Memory B cell (primary cell): ENCODE measurements around the gene ZNF625.
"Not testable (repeated sequence)": the region's sequence is repeated elsewhere in the genome, so short reads cannot be mapped to it uniquely, and the experiment has no call there.

Experiments used
- ATAC-seq: fragments of 150-1000 bp; cut with Tn5 transposase; 2 replicates; pipeline ENCODE4 v1.10.0; 2021; ENCODE audit warnings: low read depth, mild to moderate bottlenecking, moderate library complexity
- DNase-seq, 2 donors: peaks; one replicate each; pipeline ENCODE4 v3.0.0; 2022; ENCODE audit warnings: low spot score in 2 of 2
- H3K27ac Mint-ChIP-seq: one replicate; pipeline ENCODE4 v1.8.0; 2022; ENCODE audit warnings: mild to moderate bottlenecking, moderate library complexity, mixed read lengths
- H3K27me3 Mint-ChIP-seq: one replicate; pipeline ENCODE4 v1.8.0; 2022; ENCODE audit warnings: mixed read lengths
- H3K36me3 Mint-ChIP-seq: one replicate; pipeline ENCODE4 v1.8.0; 2022; ENCODE audit warnings: mild to moderate bottlenecking, mixed read lengths
- H3K4me1 Mint-ChIP-seq: one replicate; pipeline ENCODE4 v1.8.0; 2022; ENCODE audit warnings: mixed read lengths
- H3K4me3 Mint-ChIP-seq: one replicate; pipeline ENCODE4 v1.8.0; 2022; ENCODE audit warnings: mild to moderate bottlenecking, moderate library complexity, mixed read lengths
- H3K9me3 Mint-ChIP-seq: one replicate; pipeline ENCODE4 v1.8.0; 2022; ENCODE audit warnings: mixed read lengths

ZNF625 gene

DNA sequence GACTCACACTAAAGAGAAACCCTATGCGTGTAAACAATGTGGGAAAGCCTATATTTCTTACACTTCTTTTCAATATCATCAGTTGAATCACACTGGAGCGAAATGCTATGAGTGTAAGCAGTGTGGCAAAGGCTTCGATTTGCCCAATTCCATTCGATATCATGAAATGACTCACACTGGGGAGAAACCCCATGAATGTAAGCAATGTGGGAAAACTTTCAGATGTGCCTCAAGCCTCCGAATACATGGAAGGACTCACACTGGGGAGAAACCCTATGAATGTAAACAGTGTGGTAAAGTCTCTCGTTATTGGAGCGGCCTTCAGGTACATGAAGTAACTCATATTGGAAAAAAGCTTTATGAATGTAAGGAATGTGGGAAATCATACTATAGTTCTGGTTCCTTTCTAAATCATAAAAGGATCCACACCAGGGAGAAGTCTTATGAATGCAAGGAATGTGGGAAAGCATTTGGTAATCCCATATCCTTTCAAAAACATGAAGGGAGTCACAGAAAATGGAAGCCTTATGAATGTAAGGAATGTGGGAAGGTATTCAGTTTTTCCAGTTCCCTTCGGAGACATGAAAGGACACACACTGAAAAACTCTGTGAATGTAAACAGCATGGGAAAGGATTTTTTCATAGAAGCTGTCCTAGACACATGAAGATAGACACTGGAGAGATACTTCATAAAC, 44.4 kb downstream of the ZNF625 start:
- peaks cover 8% of the 10 kb centered on the region for H3K9me3 Mint-ChIP-seq
- H3K36me3 Mint-ChIP-seq, result peaks cover 6% of the 10 kb centered on the region
- H3K27ac Mint-ChIP-seq, result no peak overlapping the region
- H3K4me3 Mint-ChIP-seq, result no peak overlapping the region
- H3K4me1 Mint-ChIP-seq, result no peaks in the 10 kb centered on the region
- ATAC-seq (no peak), DNase-seq (no peak)
- H3K27me3 Mint-ChIP-seq, result no peaks in the 10 kb centered on the region

DNA sequence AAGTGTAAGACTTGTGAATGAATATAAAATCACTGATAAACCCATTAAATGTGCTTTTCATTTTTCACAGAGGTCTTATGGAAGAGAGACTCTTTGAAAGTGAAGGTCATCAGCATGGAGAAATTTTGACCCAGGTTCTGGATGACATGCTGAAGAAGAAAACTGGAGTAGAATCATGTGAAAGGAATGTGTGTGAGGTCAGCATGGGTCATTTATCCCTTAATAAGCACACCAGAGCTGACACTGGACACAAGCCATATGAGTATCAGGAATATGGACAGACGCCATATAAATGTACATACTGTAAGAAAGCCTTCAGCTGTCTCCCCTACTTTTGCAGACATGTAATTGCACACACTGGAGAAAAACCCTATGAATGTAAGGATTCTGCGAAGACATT, 45.4 kb downstream of the ZNF625 start:
- DNase-seq (no peak), ATAC-seq (no peak)
- Mint-ChIP-seq H3K36me3 (peaks cover 6% of the 10 kb centered on the region), H3K27ac (no peak overlapping the region), H3K27me3 (no peaks in the 10 kb centered on the region), H3K4me3 (no peak overlapping the region), H3K4me1 (no peaks in the 10 kb centered on the region), H3K9me3 (peaks cover 8% of the 10 kb centered on the region)

DNA sequence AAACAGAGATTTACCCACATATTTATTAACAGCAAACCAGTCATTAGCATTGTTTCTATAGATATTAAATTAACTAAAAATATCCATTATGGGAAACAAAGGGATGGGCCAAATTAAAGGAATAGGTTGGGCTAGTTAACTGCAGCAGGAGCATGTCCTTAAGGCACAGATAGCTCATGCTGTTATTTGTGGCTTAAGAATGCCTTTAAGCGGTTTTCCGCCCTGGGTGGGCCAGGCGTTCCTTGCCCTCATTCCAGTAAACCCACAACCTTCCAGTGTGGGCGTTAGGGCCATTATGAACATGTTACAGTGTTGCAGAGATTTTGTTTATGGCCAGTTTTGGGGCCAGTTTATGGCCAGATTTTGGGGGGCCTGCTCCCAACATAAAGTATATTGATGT, 52.6 kb downstream of the ZNF625 start:
- not testable (repeated sequence) for H3K27ac Mint-ChIP-seq, H3K9me3 Mint-ChIP-seq, H3K36me3 Mint-ChIP-seq, H3K27me3 Mint-ChIP-seq, ATAC-seq, DNase-seq, H3K4me3 Mint-ChIP-seq, H3K4me1 Mint-ChIP-seq

DNA sequence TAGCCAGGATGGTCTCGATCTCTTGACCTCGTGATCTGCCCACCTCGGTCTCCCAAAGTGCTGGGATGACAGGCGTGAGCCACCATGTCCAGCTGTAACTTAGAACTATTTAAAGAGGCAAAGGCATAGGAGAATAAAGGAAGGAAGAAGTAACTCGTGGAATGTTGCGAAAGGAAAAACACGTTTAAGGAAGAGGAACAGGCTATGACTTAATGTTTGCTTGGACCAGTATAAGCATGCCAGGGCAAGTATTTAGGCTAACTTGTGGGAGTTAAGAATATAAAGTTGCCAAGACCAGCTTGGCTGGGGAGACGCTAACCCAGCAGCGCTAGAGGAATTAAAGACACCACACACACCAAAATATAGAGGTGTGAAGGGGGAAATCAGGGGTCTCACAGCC, 58.5 kb downstream of the ZNF625 start:
- Mint-ChIP-seq H3K4me1 (peaks cover 3% of the 10 kb centered on the region), H3K27me3 (peaks cover 3% of the 10 kb centered on the region), H3K9me3 (no peaks in the 10 kb centered on the region), H3K4me3 (no peak overlapping the region), H3K36me3 (peaks cover 14% of the 10 kb centered on the region), H3K27ac (no peak overlapping the region)
- DNase-seq, result no peak
- no peak for ATAC-seq

DNA sequence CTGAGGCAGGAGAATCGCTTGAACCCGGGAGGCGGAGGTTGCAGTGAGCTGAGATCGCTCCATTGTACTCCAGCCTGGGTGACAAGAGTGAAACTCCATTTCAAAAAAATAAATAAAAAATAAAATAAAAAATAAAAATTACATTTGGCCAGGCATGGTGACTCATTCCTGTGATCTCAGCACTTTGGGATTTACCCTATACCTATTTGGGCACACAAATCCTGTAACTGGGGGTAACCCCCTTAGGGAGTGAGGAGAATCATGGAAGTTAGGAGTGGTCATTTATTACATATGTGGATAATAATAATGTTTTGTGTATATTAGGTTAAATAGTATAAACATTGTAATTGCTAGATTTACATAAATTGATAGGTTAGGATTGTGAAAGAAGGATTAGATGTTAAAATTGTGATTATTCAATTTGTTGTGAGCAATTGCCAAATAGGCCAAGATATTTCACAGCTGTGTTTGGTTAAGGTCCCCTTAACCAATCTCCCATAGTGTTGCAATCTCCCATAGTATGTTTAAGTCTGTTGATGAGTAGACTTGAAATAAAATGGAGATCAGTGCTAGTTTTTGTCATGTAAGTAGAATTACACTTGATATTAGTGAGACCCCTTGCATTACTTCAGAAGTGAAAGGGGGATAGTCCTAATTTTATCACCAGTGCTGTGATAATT, 61.3 kb downstream of the ZNF625 start:
- Mint-ChIP-seq H3K27me3 (peaks cover 3% of the 10 kb centered on the region), H3K9me3 (no peaks in the 10 kb centered on the region), H3K27ac (no peak overlapping the region), H3K4me1 (peaks cover 8% of the 10 kb centered on the region), H3K36me3 (peaks cover 15% of the 10 kb centered on the region), H3K4me3 (no peak overlapping the region)
- ATAC-seq, result no peak
- no peak for DNase-seq
